Endothelial cell (in vitro differentiated cells): ENCODE results near the gene NPR2. TPM values are rescaled to one million over a fixed set of nuclear protein-coding genes. Genes with fewer than 3 reads are reported as not detected.

ENCODE experiments used
- DNase-seq: peaks from one replicate; pipeline ENCODE4 v3.0.0; 2021; ENCODE audit warnings: low spot score
- H3K27ac Mint-ChIP-seq: one replicate; pipeline ENCODE4 v1.8.0; 2021; ENCODE audit warnings: mixed read lengths, inconsistent platforms; ENCODE audit not compliant: unreplicated experiment
- H3K27me3 Mint-ChIP-seq: one replicate; pipeline ENCODE4 v1.8.0; 2021; ENCODE audit warnings: mild to moderate bottlenecking, moderate library complexity, mixed read lengths, inconsistent platforms; ENCODE audit not compliant: unreplicated experiment
- H3K36me3 Mint-ChIP-seq: one replicate; pipeline ENCODE4 v1.8.0; 2021; ENCODE audit warnings: mild to moderate bottlenecking, low read depth, mixed read lengths, inconsistent platforms; ENCODE audit not compliant: unreplicated experiment
- H3K4me1 Mint-ChIP-seq: one replicate; pipeline ENCODE4 v1.8.0; 2021; ENCODE audit warnings: mild to moderate bottlenecking, mixed read lengths, inconsistent platforms; ENCODE audit not compliant: unreplicated experiment
- H3K4me3 Mint-ChIP-seq: one replicate; pipeline ENCODE4 v1.8.0; 2021; ENCODE audit warnings: mild to moderate bottlenecking, mixed read lengths, inconsistent platforms; ENCODE audit not compliant: unreplicated experiment
- H3K9me3 Mint-ChIP-seq: one replicate; pipeline ENCODE4 v1.8.0; 2021; ENCODE audit warnings: mixed read lengths, inconsistent platforms; ENCODE audit not compliant: unreplicated experiment
- CTCF ChIP-seq: fragments of 200-600 bp; sonication (generic); IDR thresholded peaks from one replicate; pipeline ENCODE4 v1.5.0; 2021; ENCODE audit warnings: antibody characterized with exemption; ENCODE audit not compliant: unreplicated experiment
- total RNA-seq: library from RNA; stranded (reverse); fragmentation: NEBNext Ultra II Directional; extraction: Animal tissue kit (Norgen Biotek cat#: 25700); gene quantifications from one replicate; pipeline ENCODE4 v1.2.1, GENCODE V29; 2021; ENCODE audit not compliant: unreplicated experiment

The NPR2 gene
- total RNA-seq, 1 donor from 2014 or later = 30.8 TPM

- TF ChIP-seq CTCF = peak; percentile 85
- peaks cover 37% of the 10 kb centered on the region for H3K4me1 Mint-ChIP-seq
- peak overlapping the region; percentile 86 for H3K4me3 Mint-ChIP-seq
- no peaks in the 10 kb centered on the region for H3K9me3 Mint-ChIP-seq
- H3K27me3 Mint-ChIP-seq = peaks cover 14% of the 10 kb centered on the region
- peak; percentile 72 for DNase-seq
- peaks cover 11% of the 10 kb centered on the region for H3K36me3 Mint-ChIP-seq
- H3K27ac Mint-ChIP-seq = peak overlapping the region; percentile 83
These were observed 750 bp upstream of the NPR2 start for GRCh38 chr9:35790385-35791296.

GRCh38 chr9:35792024-35792813, 828 bp downstream of the NPR2 start:
- no peak overlapping the region for H3K4me3 Mint-ChIP-seq
- H3K9me3 Mint-ChIP-seq = no peaks in the 10 kb centered on the region
- no peak for DNase-seq
- no peak overlapping the region for H3K27ac Mint-ChIP-seq
- peaks cover 5% of the 10 kb centered on the region for H3K36me3 Mint-ChIP-seq
- no peak for TF ChIP-seq CTCF
- peaks cover 37% of the 10 kb centered on the region for H3K4me1 Mint-ChIP-seq
- H3K27me3 Mint-ChIP-seq = peaks cover 12% of the 10 kb centered on the region

- Mint-ChIP-seq H3K9me3 (no peaks in the 10 kb centered on the region), H3K36me3 (peaks cover 5% of the 10 kb centered on the region), H3K4me1 (peaks cover 37% of the 10 kb centered on the region), H3K27me3 (peaks cover 12% of the 10 kb centered on the region), H3K27ac (no peak overlapping the region), H3K4me3 (no peak overlapping the region)
- DNase-seq = no peak
- no peak for TF ChIP-seq CTCF
These were observed 1.4 kb downstream of the NPR2 start for GRCh38 chr9:35792826-35793225.

- no peaks in the 10 kb centered on the region for H3K9me3 Mint-ChIP-seq
- H3K27ac Mint-ChIP-seq = no peak overlapping the region
- H3K4me1 Mint-ChIP-seq = peaks cover 37% of the 10 kb centered on the region
- H3K27me3 Mint-ChIP-seq = peaks cover 12% of the 10 kb centered on the region
- H3K36me3 Mint-ChIP-seq = peaks cover 5% of the 10 kb centered on the region
- no peak for DNase-seq
- H3K4me3 Mint-ChIP-seq = no peak overlapping the region
- no peak for TF ChIP-seq CTCF
These were observed 2.1 kb downstream of the NPR2 start for GRCh38 chr9:35793461-35793860.
